ENCODE results near the gene BLTP3A.
"Not testable (repeated sequence)": the region's sequence is repeated elsewhere in the genome, so short reads cannot be mapped to it uniquely, and the experiment has no call there.

BLTP3A gene

DNA sequence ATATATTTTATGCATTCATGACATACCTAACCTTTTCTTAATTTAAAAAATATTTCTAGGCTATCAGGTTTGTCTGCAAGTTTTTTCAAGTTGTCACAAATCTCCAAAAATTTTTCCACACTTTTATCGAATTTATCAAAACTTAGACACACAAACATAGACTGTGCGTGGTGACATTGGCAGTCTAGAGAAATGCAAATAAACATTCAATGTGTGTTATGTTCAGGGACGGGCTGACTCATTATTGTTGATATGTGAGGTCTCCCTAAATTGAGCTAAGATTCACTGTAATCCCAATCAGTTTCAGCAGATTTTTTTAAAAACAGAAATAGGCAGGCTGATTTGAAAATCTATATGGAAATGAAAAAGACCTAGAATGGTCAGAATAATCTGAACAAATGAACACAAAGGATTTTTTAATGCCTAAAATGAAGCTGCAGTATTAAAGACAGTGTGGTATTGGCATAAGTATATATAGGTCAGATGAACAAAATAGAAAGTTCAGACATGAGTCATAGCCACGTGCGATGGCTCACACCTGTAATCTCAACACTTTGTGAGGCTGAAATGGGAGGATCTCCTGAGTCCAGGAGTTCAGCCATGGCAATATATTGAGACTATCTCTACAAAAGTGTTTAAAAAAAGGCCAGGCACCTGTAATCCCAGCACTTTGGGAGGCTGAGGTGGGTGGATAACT is 19.2 kb downstream of the BLTP3A start:
- TF ChIP-seq, protein P1, sequence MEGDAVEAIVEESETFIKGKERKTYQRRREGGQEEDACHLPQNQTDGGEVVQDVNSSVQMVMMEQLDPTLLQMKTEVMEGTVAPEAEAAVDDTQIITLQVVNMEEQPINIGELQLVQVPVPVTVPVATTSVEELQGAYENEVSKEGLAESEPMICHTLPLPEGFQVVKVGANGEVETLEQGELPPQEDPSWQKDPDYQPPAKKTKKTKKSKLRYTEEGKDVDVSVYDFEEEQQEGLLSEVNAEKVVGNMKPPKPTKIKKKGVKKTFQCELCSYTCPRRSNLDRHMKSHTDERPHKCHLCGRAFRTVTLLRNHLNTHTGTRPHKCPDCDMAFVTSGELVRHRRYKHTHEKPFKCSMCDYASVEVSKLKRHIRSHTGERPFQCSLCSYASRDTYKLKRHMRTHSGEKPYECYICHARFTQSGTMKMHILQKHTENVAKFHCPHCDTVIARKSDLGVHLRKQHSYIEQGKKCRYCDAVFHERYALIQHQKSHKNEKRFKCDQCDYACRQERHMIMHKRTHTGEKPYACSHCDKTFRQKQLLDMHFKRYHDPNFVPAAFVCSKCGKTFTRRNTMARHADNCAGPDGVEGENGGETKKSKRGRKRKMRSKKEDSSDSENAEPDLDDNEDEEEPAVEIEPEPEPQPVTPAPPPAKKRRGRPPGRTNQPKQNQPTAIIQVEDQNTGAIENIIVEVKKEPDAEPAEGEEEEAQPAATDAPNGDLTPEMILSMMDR (IDR thresholded peaks at IDR 0.05; ENCODE audit: low read depth, low read length) = no peak
- TF ChIP-seq, protein P2, sequence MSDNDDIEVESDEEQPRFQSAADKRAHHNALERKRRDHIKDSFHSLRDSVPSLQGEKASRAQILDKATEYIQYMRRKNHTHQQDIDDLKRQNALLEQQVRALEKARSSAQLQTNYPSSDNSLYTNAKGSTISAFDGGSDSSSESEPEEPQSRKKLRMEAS (IDR thresholded peaks at IDR 0.05; ENCODE audit: low read depth, low read length) = no peak
- TF ChIP-seq POLR2A (IDR thresholded peaks at IDR 0.05; ENCODE audit: extremely low read depth, insufficient read length) (no peak), MYC (IDR thresholded peaks at IDR 0.05; ENCODE audit: low read depth, low read length) (no peak)
- no peak overlapping the region for H3K4me3 ChIP-seq (ENCODE audit: low read depth, low read length)
- DNase-seq (ENCODE audit: low read depth) = no peak

DNA sequence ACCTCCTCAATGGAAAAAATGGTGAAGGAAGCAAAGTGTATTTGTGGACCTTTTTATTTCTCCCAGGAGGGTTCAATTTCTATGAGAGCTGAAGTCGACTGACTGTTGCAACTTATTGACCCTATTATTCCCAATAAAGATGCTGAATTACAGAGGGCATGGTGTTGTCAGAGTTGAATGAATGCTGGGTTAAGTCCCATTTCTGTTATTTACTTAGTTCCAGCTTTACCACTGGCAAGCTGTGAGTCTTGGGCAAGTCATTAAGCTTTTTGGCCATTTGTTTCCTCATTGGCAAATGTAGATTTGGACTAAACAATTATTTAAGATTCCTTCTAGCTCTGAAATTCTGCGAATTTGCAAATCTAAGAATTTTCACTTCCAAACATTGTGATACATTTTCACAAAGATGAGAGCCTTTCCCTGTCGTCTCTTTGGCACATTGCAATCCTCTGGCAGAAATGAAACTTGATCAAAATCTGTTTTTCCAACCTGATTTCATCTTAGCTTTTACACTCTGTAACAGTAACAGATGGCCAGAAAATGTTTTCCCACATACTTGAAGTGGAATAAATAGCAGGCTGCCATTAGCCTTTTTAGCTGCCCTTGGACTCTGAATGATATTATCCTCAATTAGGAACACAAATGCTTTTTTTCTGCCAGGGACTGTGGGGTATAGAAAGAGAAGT is 21.3 kb downstream of the BLTP3A start:
- TF ChIP-seq MYC (IDR thresholded peaks at IDR 0.05; ENCODE audit: low read depth, low read length) (no peak), POLR2A (IDR thresholded peaks at IDR 0.05; ENCODE audit: extremely low read depth, insufficient read length) (no peak)
- TF ChIP-seq, protein P2 (IDR thresholded peaks at IDR 0.05; ENCODE audit: low read depth, low read length) = no peak
- TF ChIP-seq, protein P1 (IDR thresholded peaks at IDR 0.05; ENCODE audit: low read depth, low read length) = no peak
- DNase-seq (ENCODE audit: low read depth) = no peak
- H3K4me3 ChIP-seq (ENCODE audit: low read depth, low read length) = no peak overlapping the region

DNA sequence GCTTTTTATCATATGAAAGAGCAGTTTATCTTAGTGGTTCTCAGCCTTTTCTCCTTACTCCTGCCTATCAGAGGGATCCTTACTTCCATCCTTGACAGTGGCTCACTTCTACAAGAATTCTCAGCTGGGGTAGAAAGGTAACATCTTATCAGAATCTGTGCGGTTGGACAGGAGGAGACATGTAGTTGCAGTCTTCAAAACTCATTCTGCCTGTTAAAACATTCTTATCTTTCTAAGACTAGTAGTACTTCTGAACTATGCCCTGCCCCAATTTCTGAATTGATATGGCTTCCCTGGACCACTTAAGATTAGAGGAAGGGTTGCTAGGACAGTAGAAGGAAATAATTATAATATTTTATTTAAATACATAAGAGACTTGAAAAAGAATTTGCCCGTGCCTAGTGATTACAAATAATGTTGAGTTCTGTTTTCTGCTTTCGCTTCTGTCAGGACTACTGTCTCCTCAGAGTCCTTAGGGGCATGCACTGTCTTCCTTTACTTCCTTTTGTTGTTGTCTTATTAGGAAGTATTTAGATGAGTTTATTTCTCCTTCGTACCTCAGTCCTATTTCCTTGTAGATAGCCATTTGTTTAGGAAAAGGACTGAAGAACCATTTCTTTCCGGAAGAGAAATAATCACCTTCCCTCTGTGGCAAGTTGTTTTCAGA is 24.9 kb downstream of the BLTP3A start:
- no peak for DNase-seq (ENCODE audit: low read depth)
- no peak overlapping the region for H3K4me3 ChIP-seq (ENCODE audit: low read depth, low read length)
- no peak for TF ChIP-seq MYC (IDR thresholded peaks at IDR 0.05; ENCODE audit: low read depth, low read length)
- TF ChIP-seq POLR2A (IDR thresholded peaks at IDR 0.05; ENCODE audit: extremely low read depth, insufficient read length) = no peak
- TF ChIP-seq, protein P1 (IDR thresholded peaks at IDR 0.05; ENCODE audit: low read depth, low read length) = no peak
- TF ChIP-seq, protein P2 (IDR thresholded peaks at IDR 0.05; ENCODE audit: low read depth, low read length) = no peak

DNA sequence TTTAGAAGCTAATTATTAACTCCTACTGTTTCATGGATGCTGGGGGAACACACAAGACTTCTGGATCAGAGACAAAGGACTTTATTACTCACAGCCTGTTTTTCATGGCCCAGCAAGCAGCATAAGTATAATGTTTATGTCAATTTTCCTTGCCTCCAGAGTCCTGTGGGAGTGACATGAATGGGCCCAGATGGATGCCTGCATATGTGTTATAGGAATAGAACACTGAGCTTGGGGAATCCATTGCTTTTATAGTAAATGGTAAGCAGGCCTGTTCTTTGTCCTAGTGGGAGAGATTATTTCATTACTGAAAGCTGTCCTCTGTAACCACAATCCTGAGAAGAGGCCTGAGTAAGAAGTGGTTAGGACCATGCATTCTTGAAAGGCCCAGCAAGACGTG is 25.6 kb downstream of the BLTP3A start:
- TF ChIP-seq, protein P1 (IDR thresholded peaks at IDR 0.05; ENCODE audit: low read depth, low read length) = no peak
- TF ChIP-seq POLR2A (IDR thresholded peaks at IDR 0.05; ENCODE audit: extremely low read depth, insufficient read length) (no peak), MYC (IDR thresholded peaks at IDR 0.05; ENCODE audit: low read depth, low read length) (no peak)
- TF ChIP-seq, protein P2 (IDR thresholded peaks at IDR 0.05; ENCODE audit: low read depth, low read length) = no peak
- DNase-seq (ENCODE audit: low read depth) = no peak
- no peak overlapping the region for H3K4me3 ChIP-seq (ENCODE audit: low read depth, low read length)

DNA sequence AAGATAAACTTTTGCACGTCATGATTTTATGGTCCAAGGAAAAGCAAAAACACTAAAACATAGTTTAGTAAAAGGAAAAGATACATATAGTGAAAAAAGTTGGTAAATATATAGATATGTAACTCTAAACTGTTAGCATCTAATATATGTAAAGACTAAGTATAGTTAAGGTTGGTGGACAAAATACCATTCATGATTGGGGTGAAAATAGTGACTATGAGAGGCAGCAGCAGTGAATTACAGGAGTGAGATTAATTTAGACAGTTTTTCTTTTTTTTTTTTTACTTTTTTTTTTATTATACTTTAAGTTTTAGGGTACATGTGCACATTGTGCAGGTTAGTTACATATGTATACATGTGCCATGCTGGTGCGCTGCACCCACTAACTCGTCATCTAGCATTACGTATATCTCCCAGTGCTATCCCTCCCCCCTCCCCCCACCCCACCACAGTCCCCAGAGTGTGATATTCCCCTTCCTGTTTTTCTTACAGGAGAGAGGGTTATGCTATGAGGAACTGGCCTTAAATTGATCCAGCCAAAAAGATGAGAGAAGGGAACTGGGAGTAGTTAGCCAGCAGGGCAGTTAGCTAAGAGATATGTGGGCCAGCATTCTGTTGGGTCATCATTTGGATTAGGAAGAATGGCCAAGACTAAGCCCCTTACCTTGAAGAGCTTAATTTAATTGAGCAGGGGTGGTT is 27.1 kb downstream of the BLTP3A start:
- DNase-seq (ENCODE audit: low read depth) = peak; percentile 78
- H3K4me3 ChIP-seq (ENCODE audit: low read depth, low read length) = not testable (repeated sequence)
